GM12874 (cell line): ENCODE results near the gene C5orf15.

ENCODE experiments used
- TF ChIP-seq, protein P1 (sequence below): IDR thresholded peaks from 2 replicates; pipeline ENCODE4 v1.5.1; 2011; ENCODE audit warnings: low read depth, mild to moderate bottlenecking, control low read depth, low read length, moderate library complexity; ENCODE audit not compliant: insufficient read depth

Gene C5orf15

DNA sequence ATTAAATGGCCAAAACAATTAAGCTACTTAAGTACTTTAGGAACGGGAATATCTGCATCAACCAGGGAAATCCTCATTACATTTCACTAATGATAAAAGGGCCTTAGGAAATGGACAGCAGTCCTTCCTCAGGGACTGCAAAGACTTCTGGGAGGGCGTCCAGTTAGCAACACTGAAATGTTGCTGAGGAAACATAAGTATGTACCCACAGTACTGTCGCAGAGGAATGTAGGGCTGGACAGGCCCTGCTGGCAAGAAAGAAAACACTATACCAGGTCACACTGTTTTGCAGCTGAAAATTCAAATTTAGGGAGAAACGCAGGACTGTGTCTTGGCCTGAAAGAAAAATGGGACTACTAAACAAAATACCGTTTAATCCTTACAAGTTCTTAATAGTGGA lies 1.3 kb downstream of the C5orf15 start:
- TF ChIP-seq, protein P1, sequence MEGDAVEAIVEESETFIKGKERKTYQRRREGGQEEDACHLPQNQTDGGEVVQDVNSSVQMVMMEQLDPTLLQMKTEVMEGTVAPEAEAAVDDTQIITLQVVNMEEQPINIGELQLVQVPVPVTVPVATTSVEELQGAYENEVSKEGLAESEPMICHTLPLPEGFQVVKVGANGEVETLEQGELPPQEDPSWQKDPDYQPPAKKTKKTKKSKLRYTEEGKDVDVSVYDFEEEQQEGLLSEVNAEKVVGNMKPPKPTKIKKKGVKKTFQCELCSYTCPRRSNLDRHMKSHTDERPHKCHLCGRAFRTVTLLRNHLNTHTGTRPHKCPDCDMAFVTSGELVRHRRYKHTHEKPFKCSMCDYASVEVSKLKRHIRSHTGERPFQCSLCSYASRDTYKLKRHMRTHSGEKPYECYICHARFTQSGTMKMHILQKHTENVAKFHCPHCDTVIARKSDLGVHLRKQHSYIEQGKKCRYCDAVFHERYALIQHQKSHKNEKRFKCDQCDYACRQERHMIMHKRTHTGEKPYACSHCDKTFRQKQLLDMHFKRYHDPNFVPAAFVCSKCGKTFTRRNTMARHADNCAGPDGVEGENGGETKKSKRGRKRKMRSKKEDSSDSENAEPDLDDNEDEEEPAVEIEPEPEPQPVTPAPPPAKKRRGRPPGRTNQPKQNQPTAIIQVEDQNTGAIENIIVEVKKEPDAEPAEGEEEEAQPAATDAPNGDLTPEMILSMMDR = no peak

DNA sequence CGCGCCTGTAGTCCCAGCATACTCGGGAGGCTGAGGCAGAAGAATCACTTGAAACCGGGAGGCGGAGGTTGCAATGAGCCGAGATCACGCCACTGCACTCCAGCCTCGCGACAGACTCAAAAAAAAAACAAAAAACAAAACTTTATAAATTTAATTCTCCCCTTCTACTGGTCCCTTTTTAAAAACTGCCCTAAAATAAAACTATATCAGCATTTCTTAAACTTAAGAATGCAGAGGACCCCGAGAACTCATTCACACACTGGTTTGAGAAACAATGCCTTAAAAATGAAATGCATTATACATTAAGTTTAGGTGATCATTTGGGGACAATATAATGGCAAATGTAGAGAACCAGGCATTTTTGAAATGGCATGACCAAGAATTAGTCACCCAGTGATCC lies 2.3 kb downstream of the C5orf15 start:
- TF ChIP-seq, protein P1 = no peak

DNA sequence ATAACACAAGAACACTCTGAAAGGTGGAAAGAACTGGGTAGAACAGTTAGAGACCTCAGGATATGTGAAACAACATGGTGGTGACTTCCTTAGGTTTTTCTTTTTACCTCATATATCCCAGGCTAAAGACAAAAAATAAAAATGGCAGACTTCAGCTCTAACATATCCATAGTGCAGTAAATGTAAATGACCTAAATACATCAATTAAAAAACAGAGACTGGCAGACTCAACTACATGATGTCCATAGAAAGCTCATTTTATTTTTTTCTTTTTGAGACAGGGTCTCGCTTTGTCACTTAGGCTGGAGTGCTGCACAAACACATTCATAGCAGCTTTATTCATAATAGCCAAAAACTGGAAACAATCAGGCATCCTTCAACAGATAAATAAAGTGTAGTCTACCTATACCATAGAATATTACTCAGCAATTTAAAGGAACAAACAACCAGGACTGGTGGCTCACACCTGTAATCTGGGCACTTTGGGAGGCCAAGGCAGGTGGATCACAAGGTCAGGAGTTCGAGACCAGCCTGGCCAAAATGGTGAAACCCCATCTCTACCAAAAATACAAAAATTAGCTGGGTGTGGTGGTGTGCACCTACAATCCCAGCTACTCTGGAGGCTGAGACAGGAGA lies 4.8 kb downstream of the C5orf15 start:
- TF ChIP-seq, protein P1 = no peak

DNA sequence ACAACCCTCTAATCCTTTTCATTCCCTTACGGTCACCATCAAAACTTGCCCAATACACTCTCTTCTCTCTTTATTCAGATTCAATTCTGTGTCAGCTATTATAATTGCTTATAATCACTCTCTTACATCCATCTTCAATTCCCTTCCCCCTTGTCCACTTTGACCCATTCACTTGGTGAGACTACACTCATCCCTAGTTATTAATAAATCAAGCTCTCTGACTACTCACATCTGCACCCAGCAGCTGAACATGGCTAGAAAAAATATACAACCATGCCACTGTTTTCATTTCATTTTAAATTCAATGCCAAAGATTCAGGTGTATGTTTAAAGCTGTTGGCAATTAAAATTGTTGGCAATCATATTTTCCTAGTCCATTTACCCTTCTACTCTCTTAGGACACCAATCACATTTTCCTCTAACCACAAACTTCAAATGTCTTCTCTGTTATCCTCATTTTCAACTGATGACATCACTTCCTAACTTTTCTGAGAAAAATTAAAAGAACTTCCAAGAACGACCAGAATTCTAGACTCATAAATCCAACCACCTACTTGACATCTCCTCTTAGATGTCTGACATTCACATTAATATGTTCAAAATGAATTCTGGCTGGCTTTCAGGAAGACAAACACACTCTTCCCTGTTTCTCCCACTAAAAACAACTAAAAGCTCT lies 5.5 kb downstream of the C5orf15 start:
- TF ChIP-seq, protein P1 = no peak

DNA sequence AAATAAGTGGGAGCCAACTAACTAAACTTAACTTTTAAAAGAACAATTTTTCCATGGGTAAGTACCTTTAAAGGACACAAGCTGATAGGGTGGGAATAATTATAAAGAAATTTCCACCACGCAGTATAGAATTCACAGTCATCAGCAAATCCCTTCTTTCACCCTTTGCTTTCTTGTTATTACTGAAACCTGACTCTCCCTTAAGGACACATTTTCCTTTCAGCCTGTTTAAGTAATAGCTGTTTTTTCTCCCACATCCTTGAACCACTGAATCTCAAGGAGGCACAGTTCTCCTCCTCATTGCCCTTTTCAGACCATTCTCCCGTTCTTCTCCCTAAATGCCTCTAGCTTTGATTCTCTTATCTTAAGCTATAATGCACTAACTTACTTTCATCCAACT lies 6.3 kb downstream of the C5orf15 start:
- TF ChIP-seq, protein P1 = no peak

DNA sequence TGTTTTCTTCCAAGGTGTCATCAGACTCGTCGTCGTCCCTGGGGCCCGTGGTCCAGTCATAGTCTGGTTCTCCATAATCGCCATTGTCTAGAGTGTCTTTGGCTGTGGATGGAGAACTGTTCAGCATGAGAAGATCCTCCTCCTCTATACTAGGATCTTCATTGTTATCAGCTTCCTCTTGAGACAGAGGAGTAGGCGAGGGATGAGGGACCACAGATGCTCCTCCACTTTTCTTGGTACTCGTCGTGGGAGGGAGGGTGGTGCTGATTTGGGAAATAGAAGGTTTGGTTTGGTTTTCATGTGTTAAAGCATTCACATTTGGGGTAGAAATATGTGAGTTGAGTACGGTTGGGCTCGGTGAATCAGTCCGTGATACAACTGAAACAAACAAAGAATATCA lies 8.8 kb downstream of the C5orf15 start:
- TF ChIP-seq, protein P1 = no peak

DNA sequence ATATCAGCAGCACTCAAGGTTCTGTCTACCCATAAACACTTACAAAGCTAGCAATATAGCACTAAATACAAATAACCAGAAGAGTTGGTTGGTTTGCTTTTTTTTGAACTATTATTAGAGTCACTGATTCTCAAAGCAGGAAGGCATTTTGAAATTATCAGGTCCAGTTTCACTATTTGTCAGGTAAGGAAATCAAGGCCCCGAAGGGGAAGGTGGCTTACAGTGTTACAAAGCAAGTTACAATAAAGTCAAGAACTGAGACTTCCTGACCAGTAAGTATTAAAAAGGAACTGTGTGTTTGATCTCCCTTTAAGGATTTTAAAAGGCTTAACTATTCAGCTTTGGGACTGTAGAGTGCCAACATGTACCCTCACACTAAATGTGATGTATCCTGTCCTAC lies 10.8 kb downstream of the C5orf15 start:
- TF ChIP-seq, protein P1 = no peak
